GM04504 (cell line): ENCODE measurements around the gene NKAIN2.
"Not testable (repeated sequence)": the region's sequence is repeated elsewhere in the genome, so short reads cannot be mapped to it uniquely, and the experiment has no call there.

Source experiments
- DNase-seq: peaks from one replicate; pipeline ENCODE4 v3.0.0-alpha.2; 2012; ENCODE audit warnings: low read depth

The NKAIN2 gene

DNA sequence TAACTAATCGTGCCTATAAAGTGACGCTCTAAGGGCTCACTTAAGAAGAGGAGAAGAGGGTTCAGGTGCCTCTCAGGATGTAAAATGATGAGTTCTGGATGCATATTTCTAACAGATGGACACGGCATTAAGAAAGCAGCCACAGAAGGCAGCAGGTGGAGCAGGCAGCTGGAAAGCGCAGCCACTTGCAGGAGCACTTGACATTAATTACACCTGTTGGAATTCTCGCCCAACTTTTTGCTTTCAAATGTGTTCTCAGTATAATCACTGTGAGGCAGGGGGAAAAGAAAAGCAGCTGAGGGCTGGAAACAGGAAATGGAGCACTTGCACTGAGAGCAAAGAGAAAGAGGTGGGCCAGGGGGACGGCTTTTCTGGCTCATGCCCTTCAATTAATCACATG is 164.2 kb downstream of the NKAIN2 start:
- DNase-seq: no peak

DNA sequence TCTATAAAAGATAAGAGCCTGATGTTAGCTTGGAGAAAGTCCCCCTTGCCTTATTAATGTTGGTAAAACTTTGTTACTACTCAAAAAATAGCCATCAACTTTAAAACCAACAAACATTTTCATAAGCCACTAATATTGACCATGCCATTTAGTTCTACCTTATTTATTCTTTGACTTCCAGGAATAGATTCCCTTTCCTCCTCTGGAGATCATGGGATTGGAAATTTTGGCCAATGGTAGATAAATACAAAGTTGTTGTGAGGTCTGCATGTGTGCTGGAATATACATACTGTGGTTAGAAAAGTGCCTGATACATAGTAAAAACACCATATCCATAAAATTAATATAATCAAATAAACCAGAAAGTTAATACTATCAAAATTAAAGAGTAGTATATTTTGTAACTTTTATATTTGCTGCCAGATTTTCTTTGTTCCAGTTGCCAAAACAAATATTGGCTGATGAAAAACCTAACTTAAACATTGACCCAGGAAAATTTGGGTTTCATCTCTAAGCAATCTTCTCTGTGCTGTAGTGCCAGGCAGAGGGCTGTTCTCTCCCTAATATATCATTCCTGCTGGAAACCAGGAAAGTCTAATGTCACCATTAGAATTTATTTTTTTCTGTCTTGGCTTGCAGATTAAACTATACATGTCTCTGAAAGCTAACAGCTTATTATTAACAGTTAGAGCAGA is 169.1 kb downstream of the NKAIN2 start:
- no peak for DNase-seq

DNA sequence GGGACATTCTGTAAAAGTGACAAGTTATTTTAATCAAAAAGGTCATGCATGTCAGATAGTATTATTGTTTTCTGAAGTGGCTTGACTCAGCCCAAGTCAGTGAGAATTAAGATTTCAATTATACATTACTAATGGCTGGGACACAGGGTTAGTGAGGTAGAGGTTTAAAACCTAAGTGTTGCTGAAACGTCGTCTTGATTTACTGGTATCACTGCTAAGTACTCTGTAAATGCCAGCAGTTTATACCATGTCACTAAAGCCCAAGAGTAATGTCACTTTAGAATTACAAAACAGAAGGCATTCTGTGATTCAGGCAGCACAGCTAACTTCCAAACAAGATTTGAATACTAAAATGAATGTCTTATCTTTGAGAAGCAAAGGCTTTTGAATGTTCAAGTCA is 176.6 kb downstream of the NKAIN2 start:
- no peak for DNase-seq

DNA sequence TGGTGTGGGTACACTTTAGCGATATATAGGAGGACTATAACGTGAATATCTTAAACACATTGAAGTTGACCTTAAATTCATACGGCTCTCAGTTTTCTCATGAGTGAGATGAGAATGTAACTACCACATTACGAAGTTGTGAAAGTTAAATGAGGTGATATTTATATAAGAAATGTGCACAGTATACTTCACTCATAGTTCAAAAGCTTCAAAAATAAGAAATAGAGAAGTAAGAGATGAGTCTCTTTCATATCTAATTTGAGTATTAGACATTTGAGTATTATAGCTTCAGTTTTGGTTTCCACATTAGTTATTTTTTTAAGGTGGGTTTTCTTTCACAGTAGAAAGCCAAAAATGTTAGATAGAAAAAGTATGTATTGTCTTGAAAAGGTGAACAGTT is 183.3 kb downstream of the NKAIN2 start:
- no peak for DNase-seq

DNA sequence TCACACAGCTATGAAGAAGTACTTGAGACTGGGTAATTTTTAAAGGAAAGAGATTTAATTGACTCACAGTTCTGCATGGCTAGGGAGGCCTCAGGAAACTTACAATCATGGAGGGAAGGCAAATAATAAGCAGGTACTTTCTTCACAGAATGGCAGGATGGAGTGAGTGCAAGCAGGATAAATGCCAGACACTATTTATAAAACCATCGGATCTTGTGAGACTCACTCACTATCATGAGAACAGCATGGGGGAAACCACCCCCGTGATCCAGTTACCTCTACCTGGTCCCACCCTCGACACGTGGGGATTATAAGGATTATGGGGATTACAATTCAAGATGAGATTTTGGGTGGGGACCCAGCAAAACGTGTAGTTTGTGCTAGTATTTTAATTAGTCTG is 186.3 kb downstream of the NKAIN2 start:
- DNase-seq: not testable (repeated sequence)

DNA sequence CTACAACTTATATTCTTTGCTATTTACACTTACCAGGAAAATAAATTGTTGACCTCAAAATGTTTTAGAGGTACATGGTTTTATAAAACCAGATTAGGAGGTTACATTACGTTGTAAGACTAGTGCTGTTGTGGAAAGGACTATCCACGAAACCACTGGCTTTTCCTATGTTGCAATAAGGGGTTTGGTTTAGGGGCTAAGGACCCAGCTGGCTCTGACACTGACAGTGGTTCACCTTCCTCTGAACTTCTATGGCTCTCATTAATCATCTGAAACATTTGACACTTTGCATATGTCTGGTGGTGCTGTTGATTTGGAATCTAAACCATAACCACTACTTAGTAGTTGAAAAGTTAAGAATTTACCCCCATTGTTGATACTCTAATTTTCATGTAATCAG is 186.7 kb downstream of the NKAIN2 start:
- DNase-seq: no peak

DNA sequence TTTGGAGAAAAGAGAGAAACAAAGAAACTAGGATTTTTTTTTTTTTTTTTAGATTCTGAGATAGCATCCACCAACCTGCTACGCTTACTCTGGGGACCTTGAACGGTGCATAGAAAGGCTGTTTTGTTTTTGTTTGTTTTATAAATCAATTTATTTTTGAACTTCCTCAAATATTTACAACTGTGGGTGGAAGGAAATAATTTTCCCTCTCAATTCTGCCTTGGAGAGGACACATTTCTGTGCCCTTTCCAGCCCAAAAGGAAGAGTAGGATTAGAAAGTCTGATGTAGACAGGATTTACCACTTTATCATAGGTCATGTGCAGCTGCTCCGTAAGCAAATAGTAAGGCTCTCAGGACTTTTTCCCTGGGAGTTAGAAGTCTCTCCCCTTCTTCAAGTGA is 190.5 kb downstream of the NKAIN2 start:
- no peak for DNase-seq

DNA sequence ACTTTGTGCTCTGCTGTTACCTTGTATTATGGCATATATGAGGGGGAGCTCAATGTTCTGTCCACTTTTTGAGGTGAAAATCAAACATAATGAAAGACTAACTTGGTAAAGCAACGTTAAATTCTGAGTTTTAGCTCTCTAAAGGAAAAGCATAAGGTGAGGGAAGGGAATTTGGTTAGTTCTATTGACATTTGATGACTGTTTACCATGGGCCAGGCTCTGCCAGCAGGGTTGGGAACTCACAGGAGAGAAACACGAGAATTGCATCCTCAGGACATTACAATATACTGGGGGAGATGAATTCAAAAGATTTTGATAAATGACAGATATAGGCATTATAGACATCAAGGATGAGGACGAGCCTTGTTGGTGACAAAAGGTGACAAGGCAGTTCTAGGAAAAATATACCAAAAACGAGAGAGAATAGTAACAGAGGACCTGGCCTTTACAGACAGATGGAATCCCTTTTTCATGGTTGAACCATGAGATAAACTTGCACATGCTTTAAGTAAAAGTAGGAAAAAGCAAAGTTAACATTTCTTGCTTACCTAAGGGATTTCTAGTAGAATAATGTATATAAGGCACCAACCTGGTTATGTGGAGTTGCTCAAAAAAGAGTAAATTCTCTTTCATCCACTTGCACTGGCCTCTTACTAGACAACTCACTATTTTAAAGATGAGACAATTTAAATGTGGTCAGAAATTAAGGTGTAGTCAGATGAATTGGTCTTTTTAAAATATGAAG is 191.4 kb downstream of the NKAIN2 start:
- DNase-seq: no peak

DNA sequence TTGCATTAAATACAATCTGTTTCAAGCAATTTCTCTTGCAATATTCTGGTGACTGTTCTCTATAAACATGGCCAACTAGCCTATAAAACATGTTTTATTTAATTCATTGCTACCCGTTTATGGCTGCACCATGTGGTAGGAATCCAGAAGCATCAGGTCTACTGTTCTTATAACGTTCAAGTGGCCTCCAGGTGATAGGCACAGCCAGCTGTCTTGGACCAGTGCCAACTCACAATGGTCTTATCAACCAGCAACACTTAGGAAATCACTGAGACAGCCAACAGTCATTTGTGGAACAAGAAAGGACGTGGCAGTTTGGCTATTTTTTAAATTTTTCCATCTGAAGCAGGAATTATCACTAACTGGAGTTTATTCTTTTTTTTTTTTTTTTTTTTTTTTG is 193.6 kb downstream of the NKAIN2 start:
- no peak for DNase-seq

DNA sequence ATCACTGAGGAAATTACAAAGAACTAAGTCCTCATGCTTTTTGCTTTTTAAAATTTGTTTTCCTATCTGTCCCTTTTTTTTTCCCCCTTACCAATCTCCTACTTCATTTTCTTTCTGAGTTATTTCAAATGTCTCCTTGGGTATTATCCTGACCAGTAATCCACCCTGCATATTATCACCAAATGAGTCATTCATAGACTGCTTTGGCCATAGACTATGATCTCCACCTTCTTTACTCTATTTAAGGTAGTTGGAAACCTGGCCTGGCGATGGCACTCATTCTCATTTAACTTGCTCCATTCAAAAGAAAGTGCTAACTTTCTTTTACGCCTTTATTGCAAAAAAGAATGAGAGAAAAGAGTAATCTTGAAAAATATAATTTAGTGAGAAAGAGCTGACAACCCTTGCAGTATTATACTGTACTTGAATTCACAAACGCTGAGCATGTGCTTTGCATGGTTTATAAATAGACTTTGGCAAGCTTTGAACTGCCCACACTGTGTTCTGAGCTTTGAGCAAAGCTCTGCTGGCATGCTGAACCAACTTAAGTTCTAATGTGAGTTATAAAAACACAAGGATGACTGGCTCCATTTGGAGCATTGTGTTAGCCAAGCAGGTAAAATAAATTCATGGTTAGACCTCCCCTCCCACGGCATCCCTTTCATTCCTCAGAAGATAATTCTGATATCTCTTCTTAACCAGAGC is 198.9 kb downstream of the NKAIN2 start:
- DNase-seq: no peak

DNA sequence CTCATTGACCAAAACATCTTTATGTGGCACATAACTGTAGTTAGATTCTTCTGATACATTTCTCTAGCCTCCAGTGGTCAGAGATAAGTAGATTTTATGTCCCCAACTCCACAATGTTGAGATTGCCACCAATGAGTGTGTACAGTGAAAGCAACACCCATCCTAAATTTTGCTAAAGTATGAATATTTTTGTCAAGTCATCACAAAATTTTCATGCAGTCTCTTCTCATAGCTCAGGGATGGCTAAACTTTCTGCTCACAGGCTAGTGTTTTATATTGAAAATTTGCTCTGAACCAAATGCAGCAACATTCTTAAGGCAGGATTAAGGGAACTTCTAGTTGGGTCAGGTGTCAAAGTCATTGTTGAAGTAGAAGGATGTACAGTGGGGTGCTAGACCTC is 203.6 kb downstream of the NKAIN2 start:
- DNase-seq: no peak

DNA sequence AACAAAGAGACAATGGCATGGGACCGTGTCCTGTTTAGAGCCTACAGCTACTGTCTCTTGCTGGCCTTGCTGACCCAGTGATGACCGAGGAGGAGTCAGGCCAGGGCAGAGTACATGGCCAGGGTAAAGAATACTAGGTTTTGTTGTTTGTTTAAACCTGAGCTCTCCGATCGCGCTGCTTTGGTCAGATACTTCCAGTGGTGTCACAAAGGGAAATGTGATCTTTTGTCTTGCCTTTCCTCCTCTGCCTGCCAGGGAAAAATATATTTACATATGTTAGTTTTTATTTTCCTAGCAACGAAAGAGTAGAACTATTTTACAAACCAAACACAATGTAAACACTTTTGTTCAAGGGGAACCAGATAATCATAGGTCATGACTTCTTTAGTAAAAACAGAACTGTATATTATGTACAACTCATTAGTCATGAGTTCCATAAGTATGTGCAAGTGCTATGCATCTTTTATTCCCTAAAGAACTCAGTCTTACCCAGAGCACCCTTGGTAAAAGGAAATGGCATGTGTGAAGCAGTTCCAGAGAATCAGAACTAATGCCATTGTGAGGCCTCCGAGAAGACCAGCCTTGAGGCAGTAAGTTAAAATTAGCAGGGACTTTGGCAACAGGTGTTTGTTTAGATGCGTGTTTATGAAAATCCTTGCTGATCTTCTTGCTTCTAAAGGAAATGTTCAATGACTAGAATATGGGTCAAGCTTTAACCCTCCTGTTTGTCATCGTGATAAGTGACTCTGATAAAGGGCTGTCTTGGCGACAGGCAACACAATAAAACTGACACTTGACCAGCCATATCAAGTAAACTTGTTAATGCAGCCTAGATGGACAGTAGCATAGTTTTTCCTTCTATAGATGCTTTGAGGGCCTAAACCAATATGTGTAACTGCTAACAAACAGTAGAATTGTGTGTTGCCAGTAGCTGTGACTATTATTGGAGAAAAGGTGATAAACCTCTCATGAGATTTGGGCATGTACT is 204.6 kb downstream of the NKAIN2 start:
- no peak for DNase-seq

DNA sequence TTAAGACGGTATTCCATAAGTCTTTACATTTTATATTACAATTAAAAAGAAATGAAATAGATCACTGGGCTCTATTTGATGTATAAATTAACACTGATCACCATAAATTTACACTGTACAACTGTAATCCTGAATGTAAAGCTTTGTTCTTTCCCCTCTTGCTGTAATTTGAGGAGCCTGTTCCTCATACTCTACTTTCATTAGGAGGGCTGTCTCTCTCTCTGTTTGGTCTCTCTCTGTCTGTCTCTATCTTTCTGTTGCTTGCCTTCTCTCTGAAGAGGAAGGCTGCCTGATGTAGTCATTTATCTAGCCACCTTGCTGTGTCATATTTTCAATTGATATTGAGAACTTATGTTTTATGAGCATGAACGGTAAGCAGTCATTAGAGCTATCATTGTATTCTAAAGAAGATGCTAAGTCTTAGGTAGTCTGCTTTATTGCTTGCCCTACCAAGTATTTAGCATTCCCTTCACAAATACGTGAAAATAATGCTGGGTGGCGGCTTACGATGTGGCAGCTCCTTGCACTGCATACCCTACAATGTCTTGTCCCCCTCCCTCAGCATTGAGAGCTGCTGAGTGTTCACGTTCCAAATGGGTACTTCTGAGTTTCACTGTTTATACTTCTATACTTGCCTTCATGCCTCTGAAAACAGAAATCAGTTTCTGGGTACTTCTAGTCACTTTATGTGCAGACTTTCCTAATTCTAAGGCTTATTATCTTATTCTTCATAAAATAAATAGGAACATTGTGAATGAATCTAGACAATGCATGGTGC is 205.5 kb downstream of the NKAIN2 start:
- DNase-seq: no peak

DNA sequence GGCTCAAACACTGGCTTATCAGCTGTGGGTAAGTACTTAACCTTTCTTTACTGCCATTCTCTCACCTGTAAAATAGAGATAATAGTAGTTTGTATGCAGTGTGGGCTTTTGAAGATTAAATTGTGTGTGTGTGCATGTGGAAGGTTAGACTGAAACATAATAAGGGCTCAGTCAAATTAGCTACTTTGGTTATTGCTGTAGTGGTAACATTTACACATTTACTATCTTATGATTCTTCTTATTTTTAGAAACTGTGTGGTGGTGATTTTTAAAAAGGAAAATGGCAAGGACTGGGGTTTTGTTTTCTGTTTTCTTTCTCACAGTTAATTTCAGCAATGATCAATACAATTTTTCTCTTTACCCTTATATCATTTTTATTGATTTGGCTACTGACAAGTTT is 206.9 kb downstream of the NKAIN2 start:
- no peak for DNase-seq

DNA sequence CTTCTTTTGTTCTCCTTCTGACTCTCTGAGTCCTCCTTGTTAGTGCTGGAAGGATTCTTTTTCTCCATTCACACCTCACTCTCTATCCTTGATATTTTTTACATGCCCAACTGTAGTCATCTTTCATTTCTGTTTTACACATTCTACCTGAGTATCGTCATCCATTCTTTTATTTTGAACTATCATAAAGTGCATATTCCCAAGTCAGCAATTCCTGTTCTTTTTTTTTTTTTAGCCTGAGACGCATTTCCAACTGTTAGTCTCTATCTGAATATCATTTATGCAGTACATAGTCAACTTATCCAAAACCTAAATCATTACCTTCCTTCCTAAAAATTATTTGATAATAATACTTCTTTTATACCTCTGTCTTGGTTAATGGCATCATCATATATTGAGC is 207.5 kb downstream of the NKAIN2 start:
- DNase-seq: no peak

DNA sequence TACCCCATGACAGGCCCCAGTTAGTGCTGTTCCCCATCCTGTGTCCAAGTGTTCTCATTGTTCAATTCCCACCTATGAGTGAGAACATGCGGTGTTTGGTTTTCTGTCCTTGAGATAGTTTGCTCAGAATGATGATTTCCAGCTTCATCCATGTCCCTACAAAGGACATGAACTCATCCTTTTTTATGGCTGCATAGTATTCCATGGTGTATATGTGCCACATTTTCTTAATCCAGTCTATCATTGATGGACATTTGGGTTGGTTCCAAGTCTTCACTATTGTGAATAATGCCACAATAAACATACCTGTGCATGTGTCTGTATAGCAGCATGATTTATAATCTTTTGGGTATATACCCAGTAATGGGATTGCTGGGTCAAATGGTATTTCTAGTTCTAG is 218.4 kb downstream of the NKAIN2 start:
- DNase-seq: not testable (repeated sequence)

DNA sequence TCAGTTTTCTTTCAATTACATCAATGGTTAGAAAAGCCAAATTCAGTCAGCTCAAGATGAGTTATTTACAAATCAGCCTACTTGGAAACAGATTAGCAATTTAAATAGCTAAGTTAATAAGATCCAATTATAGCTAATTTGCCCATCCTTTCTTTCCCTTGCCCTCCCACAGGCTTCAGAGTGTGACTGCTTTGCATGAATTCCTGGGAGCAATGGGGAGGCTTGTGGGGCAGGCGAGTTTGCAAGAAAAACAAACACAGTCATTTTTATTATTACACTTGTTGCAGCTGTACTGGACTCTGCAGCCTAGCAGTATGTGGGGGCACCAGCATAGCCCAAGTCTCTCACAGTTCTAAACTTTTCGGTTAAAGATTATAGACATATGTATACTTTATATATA is 219.0 kb downstream of the NKAIN2 start:
- DNase-seq: no peak

DNA sequence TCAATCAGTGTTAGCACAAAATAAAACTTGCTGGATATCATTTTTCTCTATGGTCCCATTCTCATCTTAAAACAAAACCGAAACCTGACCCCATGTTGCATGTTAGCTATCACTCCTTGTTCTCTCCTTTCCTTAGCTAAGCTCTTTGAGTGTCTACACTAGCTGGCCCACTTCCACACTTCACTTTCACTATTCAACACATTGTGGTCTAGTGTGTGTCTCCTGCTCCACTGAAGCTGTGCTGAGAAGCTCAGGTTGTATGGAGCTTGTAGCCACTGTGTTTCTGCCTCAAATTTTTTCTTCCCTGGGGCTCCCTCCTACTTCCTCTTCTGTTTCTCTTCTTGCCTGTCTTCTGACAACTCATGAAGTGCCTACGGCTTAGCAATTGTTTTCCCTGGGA is 223.0 kb downstream of the NKAIN2 start:
- no peak for DNase-seq

DNA sequence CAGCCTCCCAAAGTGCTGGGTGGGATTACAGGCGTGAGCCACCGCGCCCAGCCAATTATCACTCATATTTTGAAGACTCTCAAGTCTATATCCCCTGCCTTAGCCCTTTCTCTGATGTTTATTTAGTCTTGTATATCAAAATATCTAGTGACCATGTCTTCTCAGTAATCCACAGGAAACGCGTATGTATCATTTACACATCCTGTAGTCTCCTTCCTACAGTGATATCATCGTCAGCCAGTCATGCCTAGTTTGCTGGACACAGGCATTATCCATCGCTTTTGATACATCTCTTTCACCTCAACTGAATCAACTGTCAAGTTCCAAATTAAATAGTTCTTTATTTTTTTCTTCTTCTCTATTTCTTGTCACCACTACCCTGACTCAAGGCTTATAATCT is 223.7 kb downstream of the NKAIN2 start:
- no peak for DNase-seq

DNA sequence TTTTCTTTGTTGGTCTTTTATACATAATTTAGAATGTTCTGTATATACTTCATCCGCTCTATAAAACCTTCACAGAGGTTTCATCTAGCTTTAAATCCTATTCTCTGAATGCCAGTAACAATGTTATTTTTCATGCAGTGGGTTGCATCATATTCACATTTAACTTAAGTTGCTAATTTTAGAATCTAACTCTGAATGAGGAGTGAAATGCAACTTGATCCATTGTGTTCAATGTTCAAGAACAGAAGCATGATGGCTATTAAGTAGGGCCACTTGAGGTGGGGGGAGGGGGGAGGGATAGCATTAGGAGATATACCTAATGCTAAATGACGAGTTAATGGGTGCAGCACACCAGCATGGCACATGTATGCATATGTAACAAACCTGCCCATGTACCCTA is 224.5 kb downstream of the NKAIN2 start:
- no peak for DNase-seq

DNA sequence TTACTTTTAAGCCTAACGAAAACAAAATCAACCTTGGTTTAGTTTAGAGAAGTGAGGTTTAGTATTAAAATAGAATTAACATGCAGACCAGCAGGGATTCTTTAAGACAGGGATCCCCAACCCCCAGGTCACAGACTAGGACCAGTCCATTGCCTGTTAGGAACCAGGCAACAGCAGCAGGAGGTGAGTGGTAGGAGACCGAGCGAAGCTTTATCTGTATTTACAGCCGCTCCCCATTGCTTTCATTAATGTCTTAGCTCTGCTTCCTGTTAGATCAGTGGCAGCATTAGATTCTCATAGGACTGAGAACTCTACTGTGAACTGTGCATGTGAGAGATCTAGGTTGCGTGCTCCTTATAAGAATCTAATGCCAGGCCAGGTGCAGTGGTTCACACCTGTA is 225.9 kb downstream of the NKAIN2 start:
- no peak for DNase-seq
